Lower leg skin (tissue), 3 donors: Measurements from ENCODE around the gene GSTT2B.

ENCODE experiments used
- CTCF ChIP-seq, 3 donors: fragments of 450-650 bp; IDR thresholded peaks; one replicate each; pipeline ENCODE4 v1.5.1; 2016; ENCODE audit warnings: antibody characterized with exemption in 3 of 3, mild to moderate bottlenecking in 3 of 3, moderate library complexity in 2 of 3
- POLR2A ChIP-seq, 2 donors: fragments of 450-650 bp; IDR thresholded peaks; one replicate each; pipeline ENCODE4 v1.6.1; 2016 to 2017; ENCODE audit warnings: antibody characterized with exemption in 2 of 2, mild to moderate bottlenecking in 1 of 2, moderate library complexity in 1 of 2

DNA sequence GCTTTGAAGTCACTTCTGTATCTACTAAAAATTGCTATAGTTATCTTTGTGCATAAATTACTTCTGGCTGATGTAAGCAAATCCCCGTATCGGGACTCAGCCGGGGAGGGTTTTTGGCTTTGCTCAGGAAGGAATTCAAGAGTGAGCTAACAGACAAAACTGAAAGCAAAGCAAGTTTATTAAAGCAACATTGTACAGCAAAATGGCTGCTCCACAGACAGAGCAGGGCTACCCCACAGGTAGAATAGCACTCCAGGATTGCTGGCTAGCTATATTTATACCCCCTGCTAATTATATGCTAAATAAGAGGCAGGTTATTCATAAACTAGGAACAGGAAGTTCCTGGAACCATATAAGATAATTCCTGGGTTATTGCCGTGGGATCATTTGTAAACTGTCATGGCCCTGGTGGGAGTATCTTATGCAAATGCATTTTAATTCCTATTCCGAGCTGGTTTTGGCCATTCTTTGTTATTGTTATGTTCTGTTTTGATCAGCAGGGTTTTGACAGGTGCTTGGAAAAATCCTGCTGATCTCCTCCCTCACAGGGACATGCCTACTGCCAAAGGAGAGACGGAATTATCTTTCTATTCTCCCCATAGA, 51.6 kb downstream of the GSTT2B start:
- TF ChIP-seq CTCF (IDR thresholded peaks at IDR 0.05), result no peak
- no peak for TF ChIP-seq POLR2A (IDR thresholded peaks at IDR 0.05)
